Chondrocyte (in vitro differentiated cells): Measurements from ENCODE around the gene TGFBRAP1. TPM values are rescaled to one million over a fixed set of nuclear protein-coding genes. Genes with fewer than 3 reads are reported as not detected.

ENCODE experiments used
- DNase-seq: peaks from one replicate; pipeline ENCODE4 v3.0.0; 2021; ENCODE audit warnings: mixed read lengths, low spot score
- H3K27ac Mint-ChIP-seq: one replicate; pipeline ENCODE4 v1.8.0; 2021; ENCODE audit warnings: mild to moderate bottlenecking, moderate library complexity, mixed read lengths; ENCODE audit not compliant: unreplicated experiment
- H3K27me3 Mint-ChIP-seq: 2 replicates; pipeline ENCODE4 v1.8.0; 2021; ENCODE audit warnings: low read depth, mixed read lengths
- H3K36me3 Mint-ChIP-seq: 2 replicates; pipeline ENCODE4 v1.8.0; 2021; ENCODE audit warnings: low read depth, mixed read lengths
- H3K4me1 Mint-ChIP-seq: 2 replicates; pipeline ENCODE4 v1.8.0; 2021; ENCODE audit warnings: low read depth, mild to moderate bottlenecking, mixed read lengths
- H3K4me3 Mint-ChIP-seq: one replicate; pipeline ENCODE4 v1.8.0; 2021; ENCODE audit warnings: mild to moderate bottlenecking, moderate library complexity, mixed read lengths; ENCODE audit not compliant: unreplicated experiment
- H3K9me3 Mint-ChIP-seq: 2 replicates; pipeline ENCODE4 v1.8.0; 2021; ENCODE audit warnings: low read depth, mixed read lengths
- CTCF ChIP-seq: fragments of 200-600 bp; sonication (generic); IDR thresholded peaks from 2 replicates; pipeline ENCODE4 v1.5.0; 2021; ENCODE audit warnings: antibody characterized with exemption, mild to moderate bottlenecking, moderate library complexity
- total RNA-seq: library from RNA; stranded (reverse); gene quantifications from 3 replicates; pipeline ENCODE4 v1.2.1, GENCODE V29; 2021

Gene TGFBRAP1
- total RNA-seq, 1 donor from 2014 or later = 18.3 TPM

GRCh38 chr2:105272176-105272575, 57.4 kb downstream of the TGFBRAP1 start:
- no peaks in the 10 kb centered on the region for H3K9me3 Mint-ChIP-seq
- no peaks in the 10 kb centered on the region for H3K27me3 Mint-ChIP-seq
- DNase-seq = no peak
- H3K36me3 Mint-ChIP-seq = peaks cover 45% of the 10 kb centered on the region
- no peak overlapping the region for H3K27ac Mint-ChIP-seq
- no peaks in the 10 kb centered on the region for H3K4me1 Mint-ChIP-seq
- H3K4me3 Mint-ChIP-seq = no peak overlapping the region
- no peak for TF ChIP-seq CTCF

GRCh38 chr2:105271393-105272045, 58.0 kb downstream of the TGFBRAP1 start:
- Mint-ChIP-seq H3K27ac (no peak overlapping the region), H3K27me3 (no peaks in the 10 kb centered on the region), H3K36me3 (peaks cover 43% of the 10 kb centered on the region), H3K9me3 (no peaks in the 10 kb centered on the region), H3K4me1 (no peaks in the 10 kb centered on the region), H3K4me3 (no peak overlapping the region)
- DNase-seq = no peak
- no peak for TF ChIP-seq CTCF

- Mint-ChIP-seq H3K4me3 (no peak overlapping the region), H3K9me3 (no peaks in the 10 kb centered on the region)
Measured at GRCh38 chr2:105269426-105269825, 60.1 kb downstream of the TGFBRAP1 start.

GRCh38 chr2:105262651-105263091, 66.9 kb downstream of the TGFBRAP1 start:
- no peaks in the 10 kb centered on the region for H3K9me3 Mint-ChIP-seq
- no peak for DNase-seq
- peaks cover 19% of the 10 kb centered on the region for H3K36me3 Mint-ChIP-seq
- H3K27ac Mint-ChIP-seq = no peak overlapping the region
- peaks cover 14% of the 10 kb centered on the region for H3K4me1 Mint-ChIP-seq
- H3K4me3 Mint-ChIP-seq = no peak overlapping the region
- H3K27me3 Mint-ChIP-seq = no peaks in the 10 kb centered on the region
- no peak for TF ChIP-seq CTCF

More at GRCh38 chr2:105269426-105269825, 60.1 kb downstream of the TGFBRAP1 start:
- DNase-seq = no peak
- peaks cover 45% of the 10 kb centered on the region for H3K36me3 Mint-ChIP-seq
- TF ChIP-seq CTCF = no peak
- H3K4me1 Mint-ChIP-seq = no peaks in the 10 kb centered on the region
- H3K27me3 Mint-ChIP-seq = no peaks in the 10 kb centered on the region
- no peak overlapping the region for H3K27ac Mint-ChIP-seq

GRCh38 chr2:105261061-105261460, 68.5 kb downstream of the TGFBRAP1 start:
- H3K4me1 Mint-ChIP-seq = peaks cover 28% of the 10 kb centered on the region

More at GRCh38 chr2:105261061-105261460, 68.5 kb downstream of the TGFBRAP1 start:
- Mint-ChIP-seq H3K9me3 (no peaks in the 10 kb centered on the region), H3K27me3 (no peaks in the 10 kb centered on the region), H3K27ac (peak overlapping the region; percentile 67), H3K36me3 (peaks cover 11% of the 10 kb centered on the region), H3K4me3 (no peak overlapping the region)
- no peak for DNase-seq
- no peak for TF ChIP-seq CTCF
